PC-9 (cell line): ENCODE results near the gene ARGLU1. TPM values are rescaled to one million over a fixed set of nuclear protein-coding genes. Genes with fewer than 3 reads are reported as not detected.

Experiments used
- BruUV-seq: library from RNA; stranded (reverse); fragments of 400-500 nt; replicated peaks from 2 replicates; lab custom pipeline; 2021; lab: Mats Ljungman, UMichigan
- CTCF ChIA-PET: fragments of 300-600 bp; sonication (Branson Sonifier 250); formaldehyde crosslinking; loops from one replicate; lab custom pipeline; 2022; ENCODE audit warnings: antibody characterized with exemption; lab: Charles Lee
- POLR2A ChIA-PET: fragments of 300-600 bp; sonication (Branson Sonifier 250); formaldehyde crosslinking; loops from one replicate; lab custom pipeline; 2022; ENCODE audit warnings: antibody characterized with exemption; ENCODE audit not compliant: unreplicated experiment; lab: Charles Lee
- DNase-seq, 2 experiments: peaks; one replicate each; pipeline versions ENCODE4 v3.0.0 to v3.0.0-alpha.2; 2015 to 2022; ENCODE audit warnings: mixed read lengths in 1 of 2
- H2AFZ ChIP-seq: fragments of 200-600 bp; sonication (generic); 2 replicates; pipeline ENCODE4 v1.8.1; 2017; ENCODE audit warnings: antibody characterized with exemption
- H3F3A ChIP-seq: fragments of 200-600 bp; sonication (generic); 2 replicates; pipeline ENCODE4 v1.8.1; 2017; ENCODE audit warnings: antibody characterized with exemption, mild to moderate bottlenecking, low read depth; ENCODE audit not compliant: insufficient read depth
- H3K27ac ChIP-seq: fragments of 200-600 bp; sonication (generic); 2 replicates; pipeline ENCODE4 v1.6.1; 2016; ENCODE audit warnings: mixed run types
- H3K27me3 ChIP-seq: fragments of 200-600 bp; sonication (generic); 2 replicates; pipeline ENCODE4 v1.6.1; 2016; ENCODE audit warnings: low read depth, mixed run types; ENCODE audit not compliant: insufficient read depth
- H3K36me3 ChIP-seq: fragments of 200-600 bp; sonication (generic); 2 replicates; pipeline ENCODE4 v1.6.1; 2016; ENCODE audit warnings: low read depth, mixed run types
- H3K4me1 ChIP-seq: fragments of 200-600 bp; sonication (generic); replicated peaks from 2 replicates; pipeline ENCODE4 v1.6.1; 2016; ENCODE audit warnings: mixed run types; ENCODE audit not compliant: insufficient read depth
- H3K4me2 ChIP-seq: fragments of 200-600 bp; sonication (generic); 2 replicates; pipeline ENCODE4 v1.6.1; 2017; ENCODE audit warnings: mixed run types
- H3K4me3 ChIP-seq: fragments of 200-600 bp; sonication (generic); 2 replicates; pipeline ENCODE4 v1.6.1; 2016; ENCODE audit warnings: mixed run types
- H3K79me2 ChIP-seq: fragments of 200-600 bp; sonication (generic); 2 replicates; pipeline ENCODE4 v1.6.1; 2017; ENCODE audit warnings: low read depth, mixed run types
- H3K9me2 ChIP-seq: fragments of 200-600 bp; sonication (generic); 2 replicates; pipeline ENCODE4 v1.8.1; 2017; ENCODE audit warnings: mild to moderate bottlenecking; ENCODE audit not compliant: insufficient read depth
- H3K9me3 ChIP-seq: fragments of 200-600 bp; sonication (generic); 2 replicates; pipeline ENCODE4 v1.8.1; 2016; ENCODE audit warnings: low read depth; ENCODE audit not compliant: insufficient read depth
- H4K20me1 ChIP-seq: fragments of 200-600 bp; sonication (generic); 2 replicates; pipeline ENCODE4 v1.8.1; 2017; ENCODE audit not compliant: insufficient read depth
- EZH2 ChIP-seq: fragments of 200-600 bp; sonication (generic); IDR thresholded peaks from 2 replicates; pipeline ENCODE4 v1.8.0; 2017; ENCODE audit warnings: antibody characterized with exemption, low read depth
- intact Hi-C: fragments of 100-400 bp; cut with micrococcal nuclease; formaldehyde crosslinking; loops from one replicate; pipeline ENCODE4 v1.10.0; 2022; ENCODE audit not compliant: unreplicated experiment
- total RNA-seq: library from RNA; stranded (reverse); gene quantifications from 2 replicates; pipeline ENCODE4 v1.2.3, GENCODE V29; 2021
- TF ChIP-seq, protein P1 (sequence below): fragments of 200-600 bp; sonication (generic); conservative IDR thresholded peaks from 2 replicates; pipeline ENCODE4 v1.6.1; 2017; ENCODE audit warnings: mixed run types, antibody characterized with exemption, mild to moderate bottlenecking, moderate library complexity

The ARGLU1 gene
- total RNA-seq, 1 experiment from 2014 or later: 89.2 TPM

DNA sequence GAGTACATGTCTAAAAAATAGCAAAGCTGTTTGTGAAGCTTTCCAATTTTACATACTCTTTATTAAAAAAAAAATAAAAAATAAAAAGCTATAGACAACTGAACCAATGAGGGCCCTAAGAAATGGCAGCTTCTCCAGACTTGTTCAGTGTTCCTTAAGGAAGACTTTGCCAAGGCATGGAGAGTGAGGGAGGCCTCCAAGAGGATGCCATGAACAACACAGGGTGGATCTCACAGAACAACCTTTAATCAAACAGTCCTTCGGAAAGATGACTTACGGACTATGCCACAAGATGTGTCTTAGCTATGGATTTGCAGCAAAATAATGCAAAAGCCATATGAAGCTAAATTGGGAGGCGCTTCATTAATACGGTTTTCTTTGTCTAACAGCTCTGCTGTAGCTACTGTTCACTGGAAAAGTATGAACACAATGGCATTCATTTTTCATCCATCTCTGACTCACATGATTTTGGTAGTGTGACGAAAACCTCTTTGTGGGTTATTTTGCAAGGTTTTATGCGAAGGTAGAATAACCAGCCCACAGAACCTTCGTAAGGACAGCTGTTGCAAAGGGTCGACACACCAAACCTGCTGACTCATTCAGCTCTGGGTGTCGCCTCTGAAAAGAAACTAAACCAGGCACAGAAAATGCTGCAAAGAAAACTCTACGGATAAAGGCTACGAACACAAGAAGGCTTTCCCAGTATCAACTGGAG, 60.2 kb downstream of the ARGLU1 start:
- intact Hi-C loops: loop anchor here (5.0 kb wide), 1 partner anchor 35 kb away; no protein-coding TSS in a partner anchor
- H3K36me3 ChIP-seq: peaks cover 41% of the 10 kb centered on the region

DNA sequence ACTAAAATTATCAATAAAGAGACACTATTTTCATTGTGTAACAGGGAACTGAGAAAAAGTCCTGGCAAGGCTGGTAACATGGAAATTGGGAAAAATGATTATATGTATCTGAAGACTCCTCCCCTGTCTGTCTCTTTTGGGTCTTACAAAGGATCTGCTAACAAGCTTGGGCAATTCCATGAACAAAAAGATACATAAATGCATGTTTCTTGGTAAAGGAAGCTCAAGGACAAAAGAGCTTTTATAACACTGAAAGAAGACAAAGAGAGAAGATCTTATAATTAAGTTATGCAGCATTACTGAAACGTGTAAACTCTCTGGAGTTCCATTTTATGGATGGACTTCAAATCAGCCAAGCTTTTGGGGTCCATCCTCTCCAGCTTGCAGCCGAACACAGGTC, 61.7 kb downstream of the ARGLU1 start:
- ChIA-PET POLR2A (no interaction called here), CTCF (no interaction called here)
- H3K36me3 ChIP-seq: peaks cover 41% of the 10 kb centered on the region; the same call in 1 of the 2 replicates
- TF ChIP-seq EZH2: no peak
- TF ChIP-seq, protein P1, sequence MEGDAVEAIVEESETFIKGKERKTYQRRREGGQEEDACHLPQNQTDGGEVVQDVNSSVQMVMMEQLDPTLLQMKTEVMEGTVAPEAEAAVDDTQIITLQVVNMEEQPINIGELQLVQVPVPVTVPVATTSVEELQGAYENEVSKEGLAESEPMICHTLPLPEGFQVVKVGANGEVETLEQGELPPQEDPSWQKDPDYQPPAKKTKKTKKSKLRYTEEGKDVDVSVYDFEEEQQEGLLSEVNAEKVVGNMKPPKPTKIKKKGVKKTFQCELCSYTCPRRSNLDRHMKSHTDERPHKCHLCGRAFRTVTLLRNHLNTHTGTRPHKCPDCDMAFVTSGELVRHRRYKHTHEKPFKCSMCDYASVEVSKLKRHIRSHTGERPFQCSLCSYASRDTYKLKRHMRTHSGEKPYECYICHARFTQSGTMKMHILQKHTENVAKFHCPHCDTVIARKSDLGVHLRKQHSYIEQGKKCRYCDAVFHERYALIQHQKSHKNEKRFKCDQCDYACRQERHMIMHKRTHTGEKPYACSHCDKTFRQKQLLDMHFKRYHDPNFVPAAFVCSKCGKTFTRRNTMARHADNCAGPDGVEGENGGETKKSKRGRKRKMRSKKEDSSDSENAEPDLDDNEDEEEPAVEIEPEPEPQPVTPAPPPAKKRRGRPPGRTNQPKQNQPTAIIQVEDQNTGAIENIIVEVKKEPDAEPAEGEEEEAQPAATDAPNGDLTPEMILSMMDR: no peak
- no peak overlapping the region for H3K4me3 ChIP-seq
- no peaks in the 10 kb centered on the region for H3K9me2 ChIP-seq
- H3K79me2 ChIP-seq: peaks cover 98% of the 10 kb centered on the region
- H3K27ac ChIP-seq: no peak overlapping the region
- H4K20me1 ChIP-seq: no peaks in the 10 kb centered on the region
- no peak overlapping the region for H2AFZ ChIP-seq
- H3K4me1 ChIP-seq: peaks cover 28% of the 10 kb centered on the region
- H3K27me3 ChIP-seq: no peaks in the 10 kb centered on the region
- intact Hi-C loops: loop anchor here (5.0 kb wide), 1 partner anchor 34 kb away; no protein-coding TSS in a partner anchor
- DNase-seq: no peak
- BruUV-seq: no TSS peak
- no peak overlapping the region for H3K4me2 ChIP-seq
- H3F3A ChIP-seq: peaks cover 29% of the 10 kb centered on the region
- no peaks in the 10 kb centered on the region; the same call in 1 of the 2 replicates for H3K9me3 ChIP-seq

More for the DNA sequence above, 60.2 kb downstream of the ARGLU1 start:
- DNase-seq: peak; percentile 59 to 89
- Histone ChIP-seq H4K20me1 (no peaks in the 10 kb centered on the region), H3K27ac (peak overlapping the region; percentile 84), H2AFZ (no peak overlapping the region), H3F3A (peaks cover 29% of the 10 kb centered on the region), H3K4me3 (peak overlapping the region; percentile 41; the same call in 1 of the 2 replicates), H3K27me3 (no peaks in the 10 kb centered on the region), H3K79me2 (peaks cover 94% of the 10 kb centered on the region), H3K9me2 (no peaks in the 10 kb centered on the region), H3K4me2 (peak overlapping the region; percentile 71), H3K9me3 (no peaks in the 10 kb centered on the region; the same call in 1 of the 2 replicates), H3K4me1 (peaks cover 28% of the 10 kb centered on the region)
- TF ChIP-seq EZH2: no peak
- TF ChIP-seq, protein P1: no peak
- POLR2A ChIA-PET: interaction anchor here (0.6 to 0.7 kb wide), 4 partner anchors 25 to 616 kb away, joined by 3 to 6 read pairs (median 4); no protein-coding TSS in a partner anchor
- BruUV-seq: no TSS peak
- CTCF ChIA-PET: interaction anchor here (0.6 kb wide), 1 partner anchor 920 kb away, joined by 3 read pairs; no protein-coding TSS in a partner anchor

DNA sequence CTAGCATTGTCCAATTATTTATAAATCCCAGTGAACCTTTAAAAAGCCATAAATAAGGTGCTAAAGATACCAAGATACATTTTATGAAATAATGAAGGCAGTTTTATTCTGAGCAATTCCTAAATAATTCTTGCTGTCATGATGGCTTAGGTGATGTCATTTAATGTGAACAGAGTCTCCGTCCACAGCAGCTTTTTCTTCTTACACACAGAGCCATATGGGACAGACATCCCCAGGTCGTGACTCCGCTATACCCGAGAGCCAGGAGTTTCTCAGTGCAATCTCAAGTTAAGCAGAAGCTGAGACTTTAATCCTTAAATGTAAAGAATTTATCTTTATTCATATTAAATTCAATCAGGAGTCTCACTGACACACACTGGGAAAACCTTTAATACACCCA, 62.2 kb downstream of the ARGLU1 start:
- no peaks in the 10 kb centered on the region for H3K27me3 ChIP-seq
- DNase-seq: no peak
- peaks cover 28% of the 10 kb centered on the region for H3K4me1 ChIP-seq
- H3K36me3 ChIP-seq: peaks cover 38% of the 10 kb centered on the region; the same call in 1 of the 2 replicates
- POLR2A ChIA-PET: no interaction called here
- H3K4me2 ChIP-seq: no peak overlapping the region
- H3F3A ChIP-seq: peaks cover 29% of the 10 kb centered on the region
- no peak overlapping the region for H3K4me3 ChIP-seq
- H3K9me3 ChIP-seq: no peaks in the 10 kb centered on the region; the same call in 1 of the 2 replicates
- no TSS peak for BruUV-seq
- CTCF ChIA-PET: no interaction called here
- no peak overlapping the region for H2AFZ ChIP-seq
- H3K27ac ChIP-seq: no peak overlapping the region
- no peaks in the 10 kb centered on the region for H3K9me2 ChIP-seq
- TF ChIP-seq EZH2: no peak
- TF ChIP-seq, protein P1: no peak
- no peaks in the 10 kb centered on the region for H4K20me1 ChIP-seq
- intact Hi-C loops: loop anchor here (5.0 kb wide), 1 partner anchor 33 kb away; no protein-coding TSS in a partner anchor
- peaks cover 100% of the 10 kb centered on the region for H3K79me2 ChIP-seq
